DND-41 (cell line): ENCODE data around the gene VARS1.

Source experiments
- EZH2 ChIP-seq: IDR thresholded peaks from 3 replicates; pipeline ENCODE4 v1.6.1; 2012; ENCODE audit warnings: borderline replicate concordance, low read depth, mild to moderate bottlenecking, moderate library complexity, low read length, inconsistent platforms; ENCODE audit not compliant: severe bottlenecking
- TF ChIP-seq, protein P1 (sequence below): IDR thresholded peaks from 2 replicates; pipeline ENCODE4 v1.5.1; 2012; ENCODE audit warnings: borderline replicate concordance, low read length, moderate library complexity, mild to moderate bottlenecking; ENCODE audit not compliant: poor library complexity, severe bottlenecking; ENCODE audit errors: extremely low read depth

DNA sequence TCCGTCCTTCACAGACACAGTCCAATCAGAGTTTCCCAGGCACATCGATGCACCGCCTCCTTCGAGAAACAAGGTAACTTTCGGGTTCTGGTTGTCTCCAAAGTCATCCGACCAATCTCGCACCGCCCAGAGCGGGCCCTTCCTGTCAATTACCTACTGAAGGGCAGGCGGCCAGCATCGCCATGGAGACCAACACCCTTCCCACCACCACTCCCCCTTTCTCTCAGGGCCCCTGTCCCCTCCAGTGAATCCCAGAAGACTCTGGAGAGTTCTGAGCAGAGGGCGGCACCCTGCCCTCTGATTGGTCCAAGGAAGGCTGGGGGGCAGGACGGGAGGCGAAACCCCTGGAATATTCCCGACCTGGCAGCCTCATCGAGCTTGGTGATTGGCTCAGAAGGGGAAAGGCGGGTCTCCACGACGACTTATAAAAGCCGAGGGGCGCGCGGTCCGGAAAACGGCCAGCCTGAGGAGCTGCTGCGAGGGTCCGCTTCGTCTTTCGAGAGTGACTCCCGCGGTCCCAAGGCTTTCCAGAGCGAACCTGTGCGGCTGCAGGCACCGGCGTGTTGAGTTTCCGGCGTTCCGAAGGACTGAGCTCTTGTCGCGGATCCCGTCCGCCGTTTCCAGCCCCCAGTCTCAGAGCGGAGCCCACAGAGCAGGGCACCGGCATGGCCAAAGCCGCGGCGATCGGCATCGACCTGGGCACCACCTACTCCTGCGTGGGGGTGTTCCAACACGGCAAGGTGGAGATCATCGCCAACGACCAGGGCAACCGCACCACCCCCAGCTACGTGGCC lies 31.9 kb upstream of the VARS1 start, which contains the start of gene HSPA1B:
- TF ChIP-seq, protein P1, sequence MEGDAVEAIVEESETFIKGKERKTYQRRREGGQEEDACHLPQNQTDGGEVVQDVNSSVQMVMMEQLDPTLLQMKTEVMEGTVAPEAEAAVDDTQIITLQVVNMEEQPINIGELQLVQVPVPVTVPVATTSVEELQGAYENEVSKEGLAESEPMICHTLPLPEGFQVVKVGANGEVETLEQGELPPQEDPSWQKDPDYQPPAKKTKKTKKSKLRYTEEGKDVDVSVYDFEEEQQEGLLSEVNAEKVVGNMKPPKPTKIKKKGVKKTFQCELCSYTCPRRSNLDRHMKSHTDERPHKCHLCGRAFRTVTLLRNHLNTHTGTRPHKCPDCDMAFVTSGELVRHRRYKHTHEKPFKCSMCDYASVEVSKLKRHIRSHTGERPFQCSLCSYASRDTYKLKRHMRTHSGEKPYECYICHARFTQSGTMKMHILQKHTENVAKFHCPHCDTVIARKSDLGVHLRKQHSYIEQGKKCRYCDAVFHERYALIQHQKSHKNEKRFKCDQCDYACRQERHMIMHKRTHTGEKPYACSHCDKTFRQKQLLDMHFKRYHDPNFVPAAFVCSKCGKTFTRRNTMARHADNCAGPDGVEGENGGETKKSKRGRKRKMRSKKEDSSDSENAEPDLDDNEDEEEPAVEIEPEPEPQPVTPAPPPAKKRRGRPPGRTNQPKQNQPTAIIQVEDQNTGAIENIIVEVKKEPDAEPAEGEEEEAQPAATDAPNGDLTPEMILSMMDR = no peak
- TF ChIP-seq EZH2 = no peak
